K562 (cell line): ENCODE measurements around the gene MMGT1.

Experiments used
- FOXA3 ChIP-seq, 2 experiments: fragments of 450-650 bp in 1 of 2; sonication (generic) in 1 of 2; formaldehyde crosslinking; IDR thresholded peaks in 1 of 2; conservative IDR thresholded peaks in 1 of 2; 2 replicates each; pipeline versions ENCODE4 v1.4.0 to v1.8.0; 2020 to 2022; ENCODE audit warnings: mild to moderate bottlenecking in 2 of 2, missing genetic modification reagents in 1 of 2
- KAT7 ChIP-seq: sonication (generic); formaldehyde crosslinking; IDR thresholded peaks from 2 replicates; pipeline ENCODE4 v1.8.0; 2022; ENCODE audit warnings: missing genetic modification reagents, mild to moderate bottlenecking, borderline replicate concordance
- MEF2A ChIP-seq: IDR thresholded peaks from 2 replicates; pipeline ENCODE4 v1.6.1; 2011; ENCODE audit warnings: low read depth, mild to moderate bottlenecking, low read length, moderate library complexity; ENCODE audit not compliant: control insufficient read depth
- MNT ChIP-seq, 2 experiments: fragments of 450-650 bp; conservative IDR thresholded peaks; 2 replicates each; pipeline ENCODE4 v1.6.1; 2017; ENCODE audit warnings: mild to moderate bottlenecking in 2 of 2, moderate library complexity in 2 of 2
- NFYB ChIP-seq: IDR thresholded peaks from 2 replicates; pipeline ENCODE4 v1.6.1; 2011; ENCODE audit warnings: mild to moderate bottlenecking, moderate library complexity; ENCODE audit not compliant: insufficient read length; ENCODE audit errors: extremely low read depth
- RBM22 ChIP-seq: fragments of 200-400 bp; formaldehyde crosslinking; IDR thresholded peaks from 2 replicates; pipeline ENCODE4 v1.6.1; 2018; ENCODE audit warnings: low read length, low read depth; ENCODE audit not compliant: poor library complexity, severe bottlenecking
- SMC3 ChIP-seq: conservative IDR thresholded peaks from 2 replicates; pipeline ENCODE4 v1.6.1; 2011; ENCODE audit warnings: low read depth, low read length, improper control_type of control experiment; ENCODE audit not compliant: insufficient read depth
- ZBTB49 ChIP-seq: sonication (generic); formaldehyde crosslinking; IDR thresholded peaks from 2 replicates; pipeline ENCODE4 v1.8.0; 2022; ENCODE audit warnings: missing genetic modification reagents, mild to moderate bottlenecking, borderline replicate concordance

DNA sequence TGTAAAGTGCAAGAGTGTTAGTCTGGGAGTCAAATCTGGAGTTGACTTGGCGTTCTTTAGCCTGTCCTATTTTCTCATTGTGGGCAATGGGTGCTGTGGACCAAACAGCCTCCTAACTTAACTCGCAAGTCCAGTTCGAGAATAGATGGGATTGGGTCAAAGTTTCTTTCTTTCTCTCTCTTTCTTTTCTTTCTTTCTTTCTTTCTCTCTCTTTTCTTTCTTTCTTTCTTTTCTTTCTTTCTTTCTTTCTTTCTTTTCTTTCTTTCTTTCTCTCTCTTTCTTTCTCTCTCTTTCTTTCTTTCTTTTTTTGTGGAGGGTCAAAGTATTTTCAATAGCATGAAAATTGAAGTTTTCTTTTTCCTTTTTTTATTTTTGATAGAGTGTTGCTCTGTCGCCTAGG lies 14.5 kb upstream of the MMGT1 start:
- TF ChIP-seq FOXA3 (CRISPR knock-in tag; conservative IDR thresholded peaks at IDR 0.05 in 1 of 2, IDR thresholded peaks at IDR 0.05 in 1 of 2) (no peak), MEF2A (no peak), SMC3 (no peak), RBM22 (no peak), ZBTB49 (no peak), MNT (conservative IDR thresholded peaks at IDR 0.05) (no peak), NFYB (no peak), KAT7 (CRISPR knock-in tag) (no peak)
